Stimulated activated CD8-positive, alpha-beta memory T cell treated with anti-CD3 and anti-CD28 coated beads, Interleukin-2, amount 100 ng/mL, for 1 hour (primary cell): Measurements from ENCODE around the gene INS.
"Not testable (repeated sequence)": the region's sequence is repeated elsewhere in the genome, so short reads cannot be mapped to it uniquely, and the experiment has no call there.

ENCODE experiments used
- DNase-seq, 2 donors: peaks; one replicate each; pipeline ENCODE4 v3.0.0-alpha.2; 2020; ENCODE audit warnings: low read depth in 2 of 2

The INS gene

DNA sequence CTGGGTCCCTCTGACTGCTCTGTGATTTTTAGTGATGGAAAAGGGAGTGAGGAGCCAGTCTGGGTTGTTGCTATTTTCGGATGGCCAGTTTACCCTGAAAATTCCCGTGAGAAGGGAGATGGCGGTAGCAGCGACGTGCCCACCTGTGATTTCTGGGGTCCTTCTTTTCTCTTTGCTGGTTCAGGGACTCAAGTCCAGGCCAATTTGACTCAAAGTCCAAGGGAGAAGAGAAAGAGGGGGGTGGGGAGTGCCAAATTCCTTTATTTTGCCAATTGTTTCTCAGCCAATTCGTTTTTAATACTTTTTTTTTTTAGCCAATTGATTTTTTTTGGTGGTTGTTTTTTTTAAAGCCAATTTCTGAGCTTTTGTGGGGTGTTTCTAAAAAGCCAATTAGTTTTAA is 28.8 kb downstream of the INS start:
- DNase-seq: no peak

DNA sequence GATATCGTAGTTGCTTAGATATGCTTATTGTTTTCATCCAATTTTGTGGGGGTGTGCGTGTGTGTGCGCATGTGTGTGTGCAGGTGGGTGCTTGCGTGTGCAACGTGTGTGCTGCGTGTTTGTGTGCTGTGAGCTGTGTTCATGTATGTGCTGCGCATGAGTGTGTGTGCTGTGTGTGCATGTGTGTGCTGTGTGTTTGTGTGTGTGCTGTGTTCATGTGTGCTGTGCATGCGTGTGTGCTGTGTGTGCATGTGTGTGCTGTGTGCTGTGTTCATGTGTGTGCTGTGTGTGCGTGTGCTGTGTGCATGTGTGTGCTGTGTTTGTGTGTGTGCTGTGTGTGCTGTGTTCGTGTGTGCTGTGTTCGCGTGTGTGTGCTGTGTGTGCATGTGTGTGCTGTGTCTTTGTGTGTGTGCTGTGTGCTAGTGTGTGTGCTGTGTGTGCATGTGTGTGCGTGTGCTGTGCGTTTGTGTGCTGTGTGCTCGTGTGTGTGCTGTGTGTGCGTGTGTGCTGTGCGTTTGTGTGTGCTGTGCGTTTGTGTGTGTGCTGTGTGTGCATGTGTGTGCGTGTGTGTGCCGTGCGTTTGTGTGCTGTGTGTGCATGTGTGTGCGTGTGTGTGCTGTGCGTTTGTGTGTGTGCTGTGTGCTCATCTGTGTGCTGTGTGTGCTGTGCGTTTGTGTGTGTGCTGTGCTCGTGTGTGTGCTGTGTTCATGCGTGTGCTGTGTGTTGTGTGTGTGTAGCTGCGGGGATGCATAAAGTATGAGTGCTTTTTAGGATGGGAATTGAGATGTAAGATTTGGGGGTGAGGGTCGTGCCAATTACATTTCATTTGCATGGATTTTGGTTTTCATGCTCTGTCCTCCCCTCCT is 29.4 kb downstream of the INS start:
- no peak for DNase-seq

DNA sequence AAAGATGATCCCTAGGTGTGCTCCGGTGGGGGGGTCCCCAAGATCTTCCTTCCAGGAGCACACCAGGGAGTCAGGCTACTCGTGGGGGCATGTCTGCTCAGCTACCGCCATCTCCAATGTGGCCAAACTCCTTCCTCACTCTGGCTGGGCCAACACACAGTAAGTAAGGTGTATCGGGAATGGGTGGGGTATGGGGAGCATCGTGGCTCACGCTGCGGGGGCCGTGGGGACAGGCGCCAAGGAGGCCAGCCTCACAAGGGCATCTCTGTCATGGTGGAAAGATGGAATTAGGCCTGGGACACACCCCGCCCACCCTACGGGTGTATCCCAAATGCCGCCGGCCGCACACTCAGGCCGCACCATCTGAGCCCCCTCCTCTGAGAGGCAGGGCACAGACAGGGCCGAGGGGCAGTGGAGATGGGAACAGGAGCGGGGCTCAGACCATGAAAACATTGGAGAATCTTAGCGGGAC is 30.1 kb downstream of the INS start:
- no peak for DNase-seq

DNA sequence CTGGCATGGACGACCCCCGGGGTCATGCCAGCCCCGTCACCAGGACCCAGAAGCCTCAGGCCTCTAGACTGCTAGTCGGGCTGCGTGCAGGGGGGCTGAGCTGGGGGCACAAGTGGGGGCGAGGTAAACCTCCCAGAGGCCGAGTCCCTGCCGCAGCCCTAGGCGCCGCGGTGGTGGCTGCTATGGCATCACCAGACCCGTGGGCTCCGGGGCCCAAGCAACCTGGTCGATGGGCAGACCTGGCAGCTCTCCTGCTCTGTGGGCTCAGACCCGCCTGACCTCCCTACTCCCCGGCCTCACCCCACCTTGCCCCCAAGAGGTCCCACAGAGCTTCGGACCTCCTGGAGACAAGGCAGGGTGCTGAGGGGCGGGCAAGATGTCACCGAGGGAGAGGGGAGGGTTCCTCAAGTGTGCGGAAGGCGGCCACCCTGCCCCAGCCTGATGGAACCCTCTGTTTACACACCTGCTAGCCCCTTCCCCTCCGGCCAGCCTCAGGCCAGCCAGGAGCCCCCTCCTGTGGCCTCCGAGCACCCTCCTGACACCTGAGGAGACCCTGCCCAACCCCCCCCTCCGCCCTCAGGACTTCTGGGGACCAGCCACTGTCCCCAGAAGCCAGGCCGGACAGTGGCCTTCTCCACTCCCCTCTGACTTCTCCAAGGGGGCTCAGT is 31.2 kb downstream of the INS start:
- DNase-seq: no peak

DNA sequence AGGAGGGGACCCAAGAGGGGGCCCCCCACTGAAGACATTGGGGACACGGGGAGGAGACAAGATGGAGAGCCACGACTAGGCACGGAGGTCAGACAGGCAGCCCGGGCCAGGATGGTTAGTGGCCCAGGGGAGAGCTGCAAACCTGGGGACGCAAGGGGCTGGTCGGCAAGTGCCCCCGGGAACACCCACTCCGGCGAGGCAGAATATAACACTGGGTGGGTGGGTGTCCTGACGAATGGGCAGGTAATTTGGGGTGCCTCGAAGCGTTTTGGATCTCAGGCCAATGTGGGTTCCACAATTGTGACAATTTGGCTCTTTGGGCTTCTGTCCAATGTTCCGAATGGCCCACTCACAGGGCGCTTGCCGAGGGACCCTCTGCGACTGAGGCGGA is 31.7 kb downstream of the INS start:
- no peak for DNase-seq

DNA sequence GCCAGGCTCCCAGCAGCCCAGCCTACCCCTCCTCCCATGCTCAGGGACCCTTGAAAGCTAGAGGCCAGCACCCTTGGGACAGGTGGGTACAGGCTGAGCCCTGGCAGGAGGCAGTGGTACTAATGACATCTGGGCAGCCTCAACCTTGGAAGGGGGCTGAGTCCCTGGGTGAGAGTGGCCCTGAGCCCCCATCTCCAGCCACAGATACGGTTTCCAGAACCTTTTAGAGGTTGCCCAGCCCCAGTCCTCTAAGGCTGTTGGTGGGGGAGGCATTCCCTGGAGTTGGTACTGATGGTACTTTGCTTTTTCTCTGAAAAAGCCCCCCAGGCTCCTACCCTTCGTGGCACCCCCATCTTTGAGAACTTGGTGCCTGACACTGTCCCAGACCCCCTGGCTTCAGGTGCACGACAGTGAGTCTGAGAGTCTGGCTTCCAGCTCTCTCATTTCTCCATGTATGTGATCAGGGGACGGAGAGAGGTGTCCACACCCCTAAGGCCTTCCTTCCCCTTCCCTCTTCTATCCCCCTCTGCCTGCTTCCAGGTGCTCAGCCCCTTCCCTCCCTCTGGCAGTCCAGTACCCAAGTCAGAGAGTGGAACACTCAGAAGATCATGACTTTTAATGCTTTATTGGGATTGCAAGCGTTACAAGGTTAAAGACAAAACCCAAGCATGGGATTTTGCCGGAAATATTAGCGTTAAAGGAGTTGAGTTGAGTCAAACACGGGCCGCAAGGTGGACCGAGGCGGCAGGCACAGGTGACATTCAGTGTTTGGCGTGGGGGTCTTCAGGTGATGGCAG is 32.3 kb downstream of the INS start:
- DNase-seq: no peak

DNA sequence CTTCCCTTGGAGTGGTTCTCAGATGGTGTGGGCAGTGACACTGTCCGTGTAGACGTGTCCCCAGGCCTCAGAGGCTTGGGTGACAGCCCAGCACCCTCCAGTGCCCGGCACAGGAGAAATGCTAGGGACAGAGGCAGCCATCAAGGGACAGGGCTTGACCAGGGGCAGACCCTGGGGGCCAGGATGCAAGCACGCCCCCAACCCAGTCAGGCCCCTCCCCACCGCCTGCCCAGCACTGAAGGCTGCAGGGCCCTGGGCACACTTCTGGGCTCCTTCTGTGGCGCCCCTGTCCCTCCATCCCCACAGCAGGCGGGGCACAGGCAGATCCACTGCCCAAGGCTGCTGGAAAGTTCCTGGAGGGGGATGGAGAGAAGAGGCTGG is 32.9 kb downstream of the INS start:
- DNase-seq: no peak

DNA sequence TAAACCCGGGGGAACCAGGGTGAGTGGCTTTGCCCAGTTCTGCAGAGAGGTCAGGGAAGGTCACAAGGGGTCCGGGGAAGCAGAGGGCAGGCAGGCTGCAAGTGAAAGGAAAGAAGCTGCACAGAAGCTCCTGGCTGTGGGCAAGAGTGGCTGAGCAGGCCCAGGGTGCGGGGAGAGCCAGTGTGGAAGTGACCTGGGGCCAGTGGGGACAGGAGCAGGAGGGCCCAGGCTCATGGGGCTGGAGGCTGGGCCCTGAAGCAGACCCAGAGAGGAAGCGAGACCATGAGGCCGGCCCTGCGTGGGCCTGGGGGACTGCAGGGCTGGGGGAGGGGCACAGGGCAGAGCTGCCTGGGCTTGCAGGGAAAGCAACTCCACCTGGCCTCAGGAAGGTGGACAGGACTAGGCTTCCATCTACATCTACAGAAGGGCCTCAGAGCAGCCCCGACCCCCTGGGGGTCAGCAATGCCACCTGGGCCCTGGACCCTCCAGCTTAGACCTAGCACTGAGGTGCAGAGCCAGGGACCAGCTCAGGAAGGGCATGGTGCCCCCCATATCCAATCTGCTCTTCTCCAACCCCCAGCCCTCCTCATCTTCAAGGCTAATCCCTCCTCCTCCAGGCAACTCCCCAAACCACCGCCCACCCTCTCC is 33.4 kb downstream of the INS start:
- no peak for DNase-seq

DNA sequence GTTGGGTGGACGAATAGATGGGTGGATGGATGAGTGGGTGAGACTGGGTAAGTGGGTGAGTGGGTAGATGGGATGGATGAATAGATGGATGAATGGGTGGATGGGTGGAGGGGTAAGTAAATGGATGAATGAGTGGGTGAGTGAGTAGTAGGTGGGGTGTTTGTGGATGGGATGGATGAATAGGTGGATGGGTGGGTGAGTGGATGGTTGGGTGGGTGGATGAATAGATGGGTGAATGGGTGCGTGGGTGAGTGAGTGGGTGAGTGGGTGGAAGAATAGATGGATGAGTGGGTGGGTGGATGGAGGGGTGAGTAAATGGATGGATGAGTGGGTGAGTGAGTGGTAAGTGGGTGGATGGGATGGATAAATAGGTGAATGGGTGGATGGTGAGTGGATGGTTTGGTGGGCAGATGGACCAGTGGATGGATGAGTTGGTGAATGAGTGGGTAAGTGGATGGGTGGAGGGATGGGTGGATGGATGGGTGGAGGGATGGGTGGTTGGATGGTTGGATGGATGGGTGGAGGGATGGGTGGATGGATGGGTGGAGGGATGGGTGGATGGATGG is 34.4 kb downstream of the INS start:
- DNase-seq: no peak

DNA sequence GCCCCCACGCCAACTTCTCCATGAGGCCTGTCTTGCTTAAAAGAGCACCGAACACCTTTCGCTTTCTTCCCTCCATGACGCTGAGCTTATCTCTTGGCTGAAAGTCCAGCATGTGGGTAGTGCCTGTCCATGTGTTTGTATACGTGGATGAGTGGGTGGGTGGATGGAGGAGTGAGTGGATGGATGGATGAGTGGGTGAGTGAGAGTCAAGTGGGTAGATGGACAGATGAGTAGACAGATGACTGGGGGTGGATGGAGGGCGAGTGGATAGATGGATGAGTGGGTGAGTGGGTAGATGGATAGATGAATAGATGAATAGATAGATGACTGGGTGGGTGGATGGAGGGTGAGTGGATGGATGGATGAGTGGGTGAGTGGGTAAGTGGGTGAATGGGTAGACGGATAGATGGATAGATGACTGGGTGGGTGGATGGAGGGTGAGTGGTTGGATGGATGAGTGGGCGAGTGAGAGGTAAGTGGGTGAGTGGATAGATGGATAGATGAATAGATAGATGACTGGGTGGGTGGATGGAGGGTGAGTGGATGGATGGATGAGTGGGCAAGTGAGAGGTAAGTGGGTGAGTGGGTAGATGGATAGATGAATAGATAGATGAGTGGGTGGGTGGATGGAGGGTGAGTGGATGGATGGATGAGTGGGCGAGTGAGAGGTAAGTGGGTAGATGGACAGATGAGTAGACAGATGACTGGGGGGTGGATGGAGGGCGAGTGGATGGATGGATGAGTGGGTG is 36.1 kb downstream of the INS start:
- DNase-seq: not testable (repeated sequence)

DNA sequence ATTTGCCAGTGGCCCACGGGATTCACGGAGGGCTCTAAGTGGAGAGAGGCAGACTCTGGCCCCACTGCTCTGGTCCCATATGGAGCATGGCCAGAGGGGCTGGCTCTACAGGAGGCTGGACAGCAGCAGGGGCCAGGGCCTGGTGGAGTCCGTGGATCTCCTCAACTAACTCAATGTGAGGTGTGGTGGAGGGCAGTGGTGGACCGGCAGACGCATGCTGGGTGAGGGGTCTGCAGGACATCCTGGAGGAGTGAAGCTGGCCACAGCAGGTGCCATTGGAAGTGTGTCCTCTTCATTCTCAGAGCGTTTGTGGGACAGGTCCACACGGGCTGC is 37.4 kb downstream of the INS start:
- DNase-seq: no peak

DNA sequence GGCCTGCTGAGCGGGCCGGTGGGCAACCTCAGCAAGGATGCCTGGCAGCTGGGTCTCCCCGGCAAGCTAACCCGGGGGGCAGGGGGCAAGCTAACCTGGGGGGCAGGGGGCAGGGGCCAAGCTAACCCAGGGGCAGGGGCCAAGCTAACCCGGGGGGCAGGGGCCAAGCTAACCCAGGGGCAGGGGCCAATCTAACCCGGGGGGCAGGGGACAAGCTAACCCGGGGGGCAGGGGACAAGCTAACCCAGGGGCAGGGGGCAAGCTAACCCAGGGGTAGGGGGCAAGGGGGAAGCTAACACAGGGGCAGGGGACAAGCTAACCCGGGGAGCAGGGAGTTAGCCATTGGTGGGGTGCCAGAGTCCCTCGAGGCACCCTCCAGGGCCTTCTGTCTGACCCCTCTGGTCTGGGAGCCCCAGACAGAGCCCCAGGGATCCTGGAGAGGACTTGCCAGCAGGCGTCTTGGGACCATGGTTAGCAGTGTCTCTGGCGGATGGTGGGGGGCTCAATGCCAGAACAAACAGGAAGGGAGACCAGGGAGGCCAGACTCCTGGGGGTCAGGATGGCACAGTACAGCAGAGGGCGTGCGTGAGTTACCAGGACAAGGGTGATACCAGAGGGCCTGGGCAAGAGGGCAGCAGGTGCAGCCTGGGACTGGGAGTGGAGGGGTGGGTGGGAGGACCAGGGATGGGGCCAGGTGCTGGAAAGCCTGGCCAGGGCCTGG is 37.9 kb downstream of the INS start:
- no peak for DNase-seq

DNA sequence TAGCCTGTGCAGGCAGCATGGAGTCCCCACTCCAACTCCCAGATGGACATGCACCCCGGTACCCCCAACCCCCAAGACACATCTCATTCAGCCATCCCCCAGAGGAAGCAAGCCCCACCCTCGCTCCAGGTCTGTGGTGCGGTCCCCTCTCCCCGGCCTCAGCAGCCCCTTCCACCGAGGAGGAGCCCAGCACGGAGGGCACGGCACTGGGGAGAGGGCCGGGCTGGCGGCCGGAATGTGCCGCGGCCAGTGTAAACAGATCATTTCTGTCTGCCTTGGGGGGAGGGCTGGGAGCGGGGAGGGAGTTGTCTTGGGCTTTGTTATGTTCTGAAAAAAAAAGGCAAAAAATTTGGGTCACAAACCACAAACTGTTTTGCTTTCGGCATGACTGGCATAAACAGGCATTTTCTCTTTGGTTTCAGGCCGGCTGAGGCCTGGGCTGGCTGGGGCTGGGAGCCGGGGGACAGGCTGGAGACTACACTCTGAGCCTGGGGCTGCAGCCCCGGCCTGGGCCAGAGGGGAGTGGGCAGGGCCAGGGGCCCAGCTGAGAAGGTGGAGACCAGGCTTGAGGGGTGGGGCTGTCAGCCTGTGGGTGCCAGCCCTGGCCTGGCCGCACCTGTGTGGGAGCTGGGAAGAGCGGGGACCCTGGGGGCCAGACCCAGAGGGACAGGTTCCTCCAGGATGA is 38.6 kb downstream of the INS start:
- no peak for DNase-seq

DNA sequence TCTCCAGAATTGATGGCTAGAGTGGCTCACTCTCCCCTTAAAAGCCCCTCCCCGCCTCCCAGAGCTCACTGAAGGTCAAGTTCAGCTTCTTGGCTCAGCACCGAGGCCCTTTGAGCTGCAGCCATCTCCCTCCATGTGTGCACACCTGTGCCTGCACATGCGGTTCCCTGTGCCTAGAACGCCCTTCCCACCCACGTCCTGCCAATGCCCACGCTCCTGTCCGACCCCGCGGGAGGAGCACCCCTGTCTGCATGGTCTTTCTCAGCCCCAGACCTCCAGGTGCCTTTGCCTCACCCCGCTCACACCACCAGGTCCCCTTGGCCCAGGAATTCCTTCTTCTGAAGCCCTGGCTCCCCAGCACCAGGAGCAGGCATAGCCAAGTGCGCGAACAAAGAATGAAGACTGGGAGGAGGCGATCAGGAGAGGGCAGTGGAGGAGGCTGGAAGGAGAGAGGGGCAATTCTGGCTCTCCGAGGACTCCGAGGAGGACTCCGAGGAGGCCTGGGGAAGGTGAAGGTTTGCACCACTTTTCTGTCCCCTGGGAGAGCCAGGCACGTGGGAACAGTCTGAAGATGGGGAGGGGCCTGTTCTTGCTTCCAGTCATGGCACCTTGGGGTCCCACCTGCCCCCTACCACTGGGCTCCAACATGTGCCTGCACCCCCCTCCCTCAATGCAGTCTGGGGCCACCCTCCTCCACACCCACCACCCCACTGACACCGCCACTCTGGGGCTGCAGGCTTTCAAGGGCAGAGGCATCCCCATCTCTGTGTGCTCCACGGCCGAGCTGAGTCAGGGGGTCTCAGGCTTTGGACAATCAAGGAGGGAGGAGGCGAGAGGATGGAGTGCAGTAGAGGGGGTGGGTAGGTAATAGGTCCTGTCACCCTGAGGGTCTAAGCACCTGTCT is 39.5 kb downstream of the INS start:
- no peak for DNase-seq

DNA sequence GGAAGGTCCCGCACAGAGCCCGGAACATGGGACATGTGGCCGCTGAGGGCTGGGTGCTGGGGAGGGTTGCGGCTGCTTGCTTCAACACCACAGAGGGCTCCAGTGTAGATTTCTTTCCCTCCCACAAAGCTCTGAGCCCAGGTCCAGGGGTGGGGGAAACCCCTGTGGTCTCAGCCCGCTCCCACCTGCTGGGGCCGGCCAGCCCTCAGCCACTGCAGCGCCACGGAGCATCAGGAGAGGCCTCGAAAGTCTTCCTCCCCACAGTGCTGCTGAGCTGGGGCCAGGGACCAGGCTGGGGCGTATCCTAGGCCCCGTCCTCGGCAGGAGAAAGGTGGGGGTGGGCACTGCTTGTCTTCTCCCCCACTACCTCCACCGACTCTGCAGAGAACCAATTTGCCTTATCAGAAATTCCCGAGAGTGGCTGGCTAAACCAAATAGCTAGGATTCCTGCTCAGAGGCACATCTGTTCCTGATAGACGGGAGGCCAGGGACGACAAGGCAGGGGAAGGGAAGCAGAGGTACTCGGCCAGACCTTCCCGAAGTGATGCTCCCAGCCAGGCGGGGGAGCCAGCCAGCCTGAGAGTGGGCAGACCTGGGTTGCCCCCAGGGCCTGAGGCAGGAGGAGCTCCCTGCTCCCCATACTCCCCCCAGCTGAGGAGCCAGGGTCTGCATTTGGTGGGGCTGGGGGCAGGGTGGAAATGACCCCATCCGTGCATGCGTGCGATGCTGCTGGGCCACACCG is 40.5 kb downstream of the INS start:
- no peak for DNase-seq

DNA sequence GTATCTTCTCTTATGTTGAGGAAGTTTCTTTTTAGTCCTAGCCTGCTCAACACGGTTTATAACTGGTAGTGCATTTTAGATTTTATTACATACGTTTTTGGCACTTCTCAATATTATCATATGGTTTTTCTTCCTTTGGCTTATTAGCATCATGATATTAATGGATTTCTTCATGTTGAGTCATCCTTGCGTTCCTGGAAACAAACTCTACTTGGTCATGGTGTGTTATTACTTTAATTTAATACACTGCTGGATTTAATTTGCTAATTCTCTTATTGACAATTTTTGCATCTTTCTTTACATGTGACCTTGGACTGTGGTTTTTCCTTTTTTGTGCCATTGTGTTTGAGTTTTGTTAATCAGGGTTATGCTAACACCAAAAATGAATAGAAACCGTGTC is 42.3 kb downstream of the INS start:
- DNase-seq: no peak

DNA sequence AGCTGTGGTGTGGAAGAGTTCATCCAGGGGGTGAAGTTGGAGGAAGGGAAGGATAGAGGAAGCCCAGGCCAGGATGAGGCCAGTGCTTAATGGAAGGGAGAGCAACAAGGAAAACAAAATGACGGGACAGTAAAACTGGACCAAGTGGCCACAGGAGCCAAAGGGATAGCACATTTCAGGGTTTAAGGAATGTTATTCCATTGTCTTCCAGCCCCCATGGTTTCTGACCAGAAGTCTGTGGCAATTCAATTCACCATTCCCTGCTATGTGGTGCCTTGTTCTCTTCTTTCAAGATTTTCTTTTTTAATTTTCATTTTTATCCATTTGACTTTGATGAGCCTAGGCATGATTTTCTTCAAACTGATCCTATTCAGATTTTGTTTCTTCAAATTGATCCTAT is 44.3 kb downstream of the INS start:
- DNase-seq: no peak

DNA sequence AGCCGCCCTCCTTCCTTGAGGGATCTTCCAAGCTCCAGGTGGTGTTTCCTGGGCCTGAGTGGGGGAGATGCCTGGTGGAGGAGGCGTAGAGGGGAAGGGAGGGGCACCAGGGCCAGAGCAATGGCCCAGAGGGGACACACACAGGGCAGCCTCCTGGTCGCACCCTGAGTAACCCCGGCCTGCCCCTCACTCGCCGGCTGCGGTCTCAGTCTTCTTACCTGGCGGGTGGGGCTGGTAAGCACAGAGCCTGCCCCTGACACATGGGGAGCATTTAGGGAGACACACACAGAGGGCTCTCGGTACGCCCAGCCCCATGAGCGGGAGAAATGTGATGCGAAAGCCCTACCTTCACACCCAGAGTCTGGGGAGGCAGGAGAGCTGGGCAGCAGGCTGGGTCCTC is 45.7 kb downstream of the INS start:
- no peak for DNase-seq
